IMR-90 (cell line): ENCODE measurements around the gene CHPF. TPM values are rescaled to one million over a fixed set of nuclear protein-coding genes. Genes with fewer than 3 reads are reported as not detected.
A peak's percentile ranks its signal among the peaks of the same experiment; 100 is the strongest.

Experiments
- ATAC-seq: fragments of 200-7000 bp; cut with Tn5 transposase; 2 replicates; pipeline ENCODE4 v1.9.1; 2020; ENCODE audit warnings: low read depth, mild to moderate bottlenecking, moderate library complexity
- BruUV-seq: library from RNA; stranded (reverse); fragments of 400-500 nt; replicated peaks from 2 replicates; lab custom pipeline; 2021; lab: Mats Ljungman, UMichigan
- CTCF ChIA-PET: fragments of 300-600 bp; formaldehyde crosslinking; extraction: SDS; loops from one replicate; lab custom pipeline; 2021; ENCODE audit warnings: antibody characterized with exemption; lab: Yijun Ruan, JAX
- POLR2A ChIA-PET: fragments of 300-600 bp; sonication (Branson Sonifier 250); formaldehyde crosslinking; loops from one replicate; lab custom pipeline; 2022; ENCODE audit warnings: antibody characterized with exemption; ENCODE audit not compliant: unreplicated experiment; lab: Charles Lee
- DNase-seq: peaks from one replicate; pipeline ENCODE4 v3.0.0; 2013
- H2AFZ ChIP-seq: replicated peaks from 2 replicates; pipeline ENCODE3; 2013; ENCODE audit warnings: low read length, mild to moderate bottlenecking; ENCODE audit not compliant: poor library complexity
- H2AK5ac ChIP-seq: 2 replicates; pipeline ENCODE4 v1.6.1; 2013; ENCODE audit warnings: low read depth, low read length, inconsistent platforms
- H2AK9ac ChIP-seq: replicated peaks from 2 replicates; pipeline ENCODE3; 2013; ENCODE audit warnings: mild to moderate bottlenecking, low read depth, low read length, moderate library complexity; ENCODE audit not compliant: poor library complexity
- H2BK120ac ChIP-seq: 2 replicates; pipeline ENCODE4 v1.6.1; 2013; ENCODE audit warnings: low read depth, low read length, inconsistent platforms
- H2BK15ac ChIP-seq: 3 replicates; pipeline ENCODE4 v1.6.1; 2013; ENCODE audit warnings: low read depth, low read length, inconsistent platforms
- H2BK20ac ChIP-seq: 2 replicates; pipeline ENCODE4 v1.6.1; 2013; ENCODE audit warnings: low read depth, mild to moderate bottlenecking, inconsistent platforms, low read length, moderate library complexity
- H2BK5ac ChIP-seq: 2 replicates; pipeline ENCODE4 v1.6.1; 2013; ENCODE audit warnings: mild to moderate bottlenecking, low read depth, low read length, inconsistent platforms; ENCODE audit not compliant: poor library complexity, severe bottlenecking
- H3K14ac ChIP-seq: replicated peaks from 2 replicates; pipeline ENCODE4 v1.6.1; 2013; ENCODE audit warnings: low read depth, low read length, inconsistent platforms
- H3K18ac ChIP-seq: 2 replicates; pipeline ENCODE4 v1.6.1; 2013; ENCODE audit warnings: low read depth, low read length, control low read depth
- H3K23ac ChIP-seq: 2 replicates; pipeline ENCODE4 v1.6.1; 2013; ENCODE audit warnings: low read depth, low read length, inconsistent platforms
- H3K27ac ChIP-seq: 2 replicates; pipeline ENCODE4 v1.5.1; 2013; ENCODE audit warnings: mild to moderate bottlenecking, control low read depth, low read length; ENCODE audit not compliant: insufficient read depth
- H3K27me3 ChIP-seq: 2 replicates; pipeline ENCODE4 v1.6.1; 2013; ENCODE audit warnings: low read length; ENCODE audit not compliant: control insufficient read depth, insufficient read depth
- H3K36me3 ChIP-seq: 2 replicates; pipeline ENCODE4 v1.6.1; 2013; ENCODE audit warnings: low read length, mixed read lengths; ENCODE audit not compliant: control insufficient read depth, insufficient read depth
- H3K4ac ChIP-seq: 2 replicates; pipeline ENCODE4 v1.6.1; 2013; ENCODE audit warnings: low read depth, low read length, inconsistent platforms
- H3K4me1 ChIP-seq: 2 replicates; pipeline ENCODE4 v1.6.1; 2013; ENCODE audit warnings: low read length, mixed read lengths; ENCODE audit not compliant: control insufficient read depth, insufficient read depth
- H3K4me2 ChIP-seq: 2 replicates; pipeline ENCODE4 v1.6.1; 2013; ENCODE audit warnings: low read depth, mild to moderate bottlenecking, control low read depth, low read length, moderate library complexity
- H3K4me3 ChIP-seq: 2 replicates; pipeline ENCODE4 v1.5.1; 2013; ENCODE audit warnings: low read depth, mild to moderate bottlenecking, control low read depth, low read length, moderate library complexity; ENCODE audit not compliant: insufficient read depth
- H3K56ac ChIP-seq: 2 replicates; pipeline ENCODE4 v1.6.1; 2013; ENCODE audit warnings: low read length, inconsistent platforms; ENCODE audit not compliant: insufficient read depth; ENCODE audit errors: extremely low read depth
- H3K79me1 ChIP-seq, 2 experiments: 2 replicates each; pipeline ENCODE4 v1.6.1; 2013; ENCODE audit warnings: low read length in 2 of 2, inconsistent platforms in 1 of 2, low read depth in 1 of 2
- H3K9ac ChIP-seq: 2 replicates; pipeline ENCODE4 v1.6.1; 2013; ENCODE audit warnings: low read depth, low read length, control low read depth
- H3K9me1 ChIP-seq: 2 replicates; pipeline ENCODE4 v1.6.1; 2013; ENCODE audit warnings: low read length, inconsistent platforms; ENCODE audit not compliant: insufficient read depth
- H3K9me3 ChIP-seq: 2 replicates; pipeline ENCODE4 v1.6.1; 2013; ENCODE audit warnings: low read length; ENCODE audit not compliant: control insufficient read depth, insufficient read depth
- H4K20me1 ChIP-seq: 2 replicates; pipeline ENCODE4 v1.6.1; 2013; ENCODE audit warnings: low read length, inconsistent platforms; ENCODE audit not compliant: insufficient read depth
- H4K5ac ChIP-seq: 2 replicates; pipeline ENCODE4 v1.6.1; 2013; ENCODE audit warnings: mild to moderate bottlenecking, low read depth, low read length, control low read depth
- H4K8ac ChIP-seq, 2 experiments: 2 replicates each; pipeline ENCODE4 v1.6.1; 2013; ENCODE audit warnings: low read depth in 2 of 2, low read length in 2 of 2, control low read depth in 1 of 2, inconsistent platforms in 1 of 2
- H4K91ac ChIP-seq: 2 replicates; pipeline ENCODE4 v1.6.1; 2013; ENCODE audit warnings: low read depth, low read length, inconsistent platforms; ENCODE audit not compliant: insufficient read depth
- BHLHE40 ChIP-seq: fragments of 150-350 bp; IDR thresholded peaks from 2 replicates; pipeline ENCODE4 v1.6.1; 2016; ENCODE audit warnings: mild to moderate bottlenecking, low read depth, low read length
- CEBPB ChIP-seq: IDR thresholded peaks from 2 replicates; pipeline ENCODE4 v1.6.1; 2012; ENCODE audit warnings: low read depth, low read length, improper control_type of control experiment
- CHD1 ChIP-seq: IDR thresholded peaks from 2 replicates; pipeline ENCODE4 v1.6.1; 2012; ENCODE audit warnings: low read depth, low read length, improper control_type of control experiment
- FOS ChIP-seq: fragments of 150-350 bp; IDR thresholded peaks from 2 replicates; pipeline ENCODE4 v1.6.1; 2016; ENCODE audit warnings: low read depth, low read length
- MXI1 ChIP-seq: IDR thresholded peaks from 2 replicates; pipeline ENCODE4 v1.6.1; 2012; ENCODE audit warnings: low read depth, mild to moderate bottlenecking, low read length, moderate library complexity, borderline replicate concordance
- NFE2L2 ChIP-seq: fragments of 150-350 bp; IDR thresholded peaks from 2 replicates; pipeline ENCODE4 v1.6.1; 2016; ENCODE audit warnings: low read depth, mild to moderate bottlenecking, low read length
- WGBS, 2 experiments: methylation state at CpG; one replicate each; pipeline versions ENCODE4 v1.1.5 to v1.1.7; 2013; ENCODE audit warnings: missing lambda C conversion rate in 2 of 2; ENCODE audit not compliant: insufficient read length in 1 of 2; ENCODE audit errors: extremely low coverage in 2 of 2; 5-methylcytosine and 5-hydroxymethylcytosine counted together
- dilution Hi-C: fragments of 300-500 bp; cut with HindIII; formaldehyde crosslinking; loops from one replicate; pipeline ENCODE4 v1.14.3; 2018; ENCODE audit warnings: low sequenced_read_pairs; ENCODE audit not compliant: unreplicated experiment
- in situ Hi-C: fragments of 300-500 bp; cut with MboI; formaldehyde crosslinking; loops from 3 replicates; pipeline ENCODE4 v1.14.3; 2019; ENCODE audit warnings: low sequenced_read_pairs, inconsistent platforms, mixed read lengths
- intact Hi-C: fragments of 100-400 bp; cut with micrococcal nuclease; formaldehyde crosslinking; loops from 2 replicates; pipeline ENCODE4 v1.10.0; 2022
- polyA plus RNA-seq, 3 experiments: library from polyadenylated mRNA; depleted of rRNA; stranded (reverse); fragments of >200 nt; gene quantifications; 2 replicates each; pipeline ENCODE4 v1.2.3, GENCODE V29; 2012; ENCODE audit warnings: low replicate concordance in 1 of 3
- total RNA-seq: library from RNA; depleted of rRNA; stranded (reverse); fragments of >200 nt; gene quantifications from 2 replicates; pipeline ENCODE4 v1.2.3, GENCODE V29; 2012
- TF ChIP-seq, protein P1 (sequence below): fragments of 150-350 bp; IDR thresholded peaks from 2 replicates; pipeline ENCODE4 v1.6.1; 2016; ENCODE audit warnings: low read depth, mild to moderate bottlenecking, low read length, moderate library complexity, borderline replicate concordance

Gene CHPF
- total and polyA plus RNA-seq, 2 of the 4 experiments (the other 2 are of a cell fraction): 24.0 to 115 TPM

DNA sequence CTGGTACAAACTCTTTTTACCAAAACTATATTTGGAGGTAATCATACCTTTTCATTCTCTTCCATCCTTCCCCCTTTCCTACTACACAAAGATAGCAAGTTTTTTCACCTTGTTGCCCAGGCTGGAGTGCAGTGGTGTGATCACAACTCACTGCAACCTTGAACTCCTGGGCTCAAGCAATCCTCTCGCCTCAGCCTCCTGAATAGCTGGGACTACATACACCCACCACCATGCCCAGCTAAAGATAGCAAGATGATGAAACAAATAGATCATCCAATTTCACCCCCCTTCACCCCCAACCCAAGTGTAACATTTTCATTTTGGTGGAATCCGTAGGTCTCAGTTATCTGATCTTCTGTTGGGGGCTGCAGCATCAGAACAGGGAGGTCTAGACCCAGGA is 49.5 kb upstream of the CHPF start (continued):
- TF ChIP-seq, protein P1, sequence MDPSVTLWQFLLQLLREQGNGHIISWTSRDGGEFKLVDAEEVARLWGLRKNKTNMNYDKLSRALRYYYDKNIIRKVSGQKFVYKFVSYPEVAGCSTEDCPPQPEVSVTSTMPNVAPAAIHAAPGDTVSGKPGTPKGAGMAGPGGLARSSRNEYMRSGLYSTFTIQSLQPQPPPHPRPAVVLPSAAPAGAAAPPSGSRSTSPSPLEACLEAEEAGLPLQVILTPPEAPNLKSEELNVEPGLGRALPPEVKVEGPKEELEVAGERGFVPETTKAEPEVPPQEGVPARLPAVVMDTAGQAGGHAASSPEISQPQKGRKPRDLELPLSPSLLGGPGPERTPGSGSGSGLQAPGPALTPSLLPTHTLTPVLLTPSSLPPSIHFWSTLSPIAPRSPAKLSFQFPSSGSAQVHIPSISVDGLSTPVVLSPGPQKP: no peak
- no peak for TF ChIP-seq FOS
- TF ChIP-seq MXI1: no peak
- TF ChIP-seq NFE2L2: no peak
- no peak for TF ChIP-seq CEBPB

DNA sequence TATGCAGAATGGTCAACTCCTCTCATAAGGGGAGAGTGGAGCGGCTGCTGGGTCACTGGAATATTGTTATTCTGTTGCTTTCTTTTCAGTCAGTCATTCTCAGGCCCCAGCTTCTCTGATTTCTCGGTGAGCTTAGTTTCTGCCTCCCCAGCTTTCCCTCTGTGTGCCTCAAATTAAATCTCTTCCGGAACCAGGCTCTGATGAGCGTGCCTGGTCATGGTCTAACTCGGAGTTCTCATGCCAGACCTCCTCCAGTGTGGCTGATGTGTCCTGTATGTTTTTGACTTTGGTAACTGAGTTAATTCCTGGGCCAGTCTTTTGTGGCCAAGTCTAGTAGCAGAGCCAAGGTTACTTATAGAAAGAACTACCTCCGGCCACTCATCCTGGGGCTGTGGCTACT is 49.1 kb upstream of the CHPF start:
- no peaks in the 10 kb centered on the region for H4K20me1 ChIP-seq
- H3K4me2 ChIP-seq: no peak overlapping the region
- no peak overlapping the region for H3K23ac ChIP-seq
- H3K9me1 ChIP-seq: 0 out of 2 replicates have a peak, but pooled peaks cover 2% of the 10 kb centered on the region
- dilution Hi-C loops: no loop called here
- H3K27ac ChIP-seq: no peak overlapping the region
- peaks cover 6% of the 10 kb centered on the region for H3K27me3 ChIP-seq
- no peak overlapping the region for H3K14ac ChIP-seq
- no peak overlapping the region for H4K5ac ChIP-seq
- no peak overlapping the region for H2BK5ac ChIP-seq
- H4K8ac ChIP-seq: no peak overlapping the region; a peak in 1 of 4 replicates
- H2BK20ac ChIP-seq: no peak overlapping the region
- DNase-seq (no peak), ATAC-seq (no peak)
- no peak overlapping the region for H2BK15ac ChIP-seq
- in situ Hi-C loops: no loop called here
- H3K36me3 ChIP-seq: no peaks in the 10 kb centered on the region
- BruUV-seq: no TSS peak
- H3K79me1 ChIP-seq: no peaks in the 10 kb centered on the region
- TF ChIP-seq CEBPB: no peak
- no peak for TF ChIP-seq BHLHE40
- TF ChIP-seq NFE2L2: no peak
- no peak for TF ChIP-seq CHD1
- H3K9ac ChIP-seq: no peak overlapping the region
- peak overlapping the region; percentile 44 for H2AK9ac ChIP-seq
- no peak overlapping the region for H2AK5ac ChIP-seq
- no peak overlapping the region for H3K4me3 ChIP-seq
- no peak overlapping the region for H3K18ac ChIP-seq
- intact Hi-C loops: no loop called here
- H3K9me3 ChIP-seq: no peaks in the 10 kb centered on the region
- H3K56ac ChIP-seq: no peak overlapping the region
- 0% methylated on average over 1 of the region's 6 CpGs; no CpG with 5 or more reads in 1 of the 2 experiments for WGBS, 2 experiments
- no peak overlapping the region for H2BK120ac ChIP-seq
- no peak overlapping the region for H3K4ac ChIP-seq
- H3K4me1 ChIP-seq: peaks cover 2% of the 10 kb centered on the region
- H2AFZ ChIP-seq: peak overlapping the region; percentile 40
- H4K91ac ChIP-seq: no peak overlapping the region
- POLR2A ChIA-PET: no interaction called here
- CTCF ChIA-PET: interaction anchor here (0.7 to 1.5 kb wide), 2 partner anchors 33 to 50 kb away, joined by 3 to 4 read pairs; no protein-coding TSS in a partner anchor
